Tibial artery (tissue), 4 donors: ENCODE data around the gene RPS5.

Source experiments
- DNase-seq, 2 donors: peaks; one replicate each; pipeline ENCODE4 v3.0.0-alpha.2; 2019
- H3K27ac ChIP-seq, 2 donors: fragments of 200-600 bp; sonication (generic) in 1 of 2; 1 replicate in 1 of 2; 2 replicates in 1 of 2; pipeline ENCODE4 v1.5.1; 2018 to 2019; ENCODE audit warnings: mild to moderate bottlenecking in 1 of 2
- H3K27me3 ChIP-seq, 2 donors: fragments of 200-600 bp; sonication (generic) in 1 of 2; one replicate each; pipeline versions ENCODE4 v1.5.1 to v1.6.0; 2016 to 2019
- H3K36me3 ChIP-seq, 3 donors: fragments of 200-600 bp; sonication (generic) in 2 of 3; one replicate each; pipeline ENCODE4 v1.5.1; 2016 to 2019; ENCODE audit warnings: mild to moderate bottlenecking in 2 of 3
- H3K4me1 ChIP-seq, 4 donors: fragments of 200-600 bp; sonication (generic) in 2 of 4; 1 replicate in 3 of 4; 2 replicates in 1 of 4; pipeline ENCODE4 v1.5.1; 2016 to 2019
- H3K4me3 ChIP-seq, 2 donors: fragments of 200-600 bp; sonication (generic) in 1 of 2; 1 replicate in 1 of 2; 2 replicates in 1 of 2; pipeline ENCODE4 v1.5.1; 2018 to 2019; ENCODE audit warnings: mild to moderate bottlenecking in 2 of 2
- H3K9me3 ChIP-seq, 3 donors: fragments of 200-600 bp; sonication (generic) in 1 of 3; one replicate each; pipeline ENCODE4 v1.5.1; 2016 to 2019
- CTCF ChIP-seq, 2 experiments: fragments of 200-600 bp in 1 of 2; fragments of 450-650 bp in 1 of 2; IDR thresholded peaks; one replicate each; pipeline ENCODE4 v1.5.1; 2017 to 2019; ENCODE audit warnings: antibody characterized with exemption in 2 of 2, mild to moderate bottlenecking in 1 of 2, moderate library complexity in 1 of 2
- intact Hi-C: fragments of 100-400 bp; cut with DNase I; formaldehyde crosslinking; loops from one replicate; pipeline ENCODE4 v1.15.0; 2023; ENCODE audit warnings: low total_unique reads

Gene RPS5

GRCh38 chr19:58364146-58364545, 22.9 kb upstream of the RPS5 start:
- H3K27ac ChIP-seq, result no peak overlapping the region
- peaks cover 0 to 19% (median 0%) of the 10 kb centered on the region in 3 donors for H3K36me3 ChIP-seq
- peaks cover 0 to 11% (median 3%) of the 10 kb centered on the region in 4 donors for H3K4me1 ChIP-seq
- no peaks in the 10 kb centered on the region for H3K9me3 ChIP-seq
- no peak overlapping the region for H3K4me3 ChIP-seq
- TF ChIP-seq CTCF (IDR thresholded peaks at IDR 0.05), result no peak
- H3K27me3 ChIP-seq, result peaks cover 0 to 14% of the 10 kb centered on the region in 2 donors
- DNase-seq, result no peak
- intact Hi-C loops, result no loop called here

GRCh38 chr19:58366585-58367430, 20.3 kb upstream of the RPS5 start:
- Histone ChIP-seq H3K27me3 (peaks cover 0 to 10% of the 10 kb centered on the region in 2 donors), H3K4me3 (no peak overlapping the region), H3K36me3 (peaks cover 0 to 28% (median 0%) of the 10 kb centered on the region in 3 donors), H3K9me3 (no peaks in the 10 kb centered on the region), H3K4me1 (peaks cover 0 to 7% (median under 1%) of the 10 kb centered on the region in 4 donors), H3K27ac (no peak overlapping the region)
- intact Hi-C loops, result no loop called here
- no peak for DNase-seq
- TF ChIP-seq CTCF (IDR thresholded peaks at IDR 0.05), result no peak

GRCh38 chr19:58367698-58368454, 19.2 kb upstream of the RPS5 start:
- TF ChIP-seq CTCF (IDR thresholded peaks at IDR 0.05), result no peak
- Histone ChIP-seq H3K4me3 (no peak overlapping the region), H3K36me3 (peaks cover 0 to 28% (median 0%) of the 10 kb centered on the region in 3 donors), H3K27me3 (peaks cover 0 to 10% of the 10 kb centered on the region in 2 donors), H3K27ac (no peak overlapping the region), H3K4me1 (peaks cover 0 to 4% (median 0%) of the 10 kb centered on the region in 4 donors), H3K9me3 (no peaks in the 10 kb centered on the region)
- intact Hi-C loops, result no loop called here
- no peak for DNase-seq

GRCh38 chr19:58368561-58369360, 18.3 kb upstream of the RPS5 start:
- TF ChIP-seq CTCF (IDR thresholded peaks at IDR 0.05), result no peak
- intact Hi-C loops, result no loop called here
- DNase-seq, result no peak

More at GRCh38 chr19:58368561-58369360, 18.3 kb upstream of the RPS5 start:
- no peaks in the 10 kb centered on the region for H3K9me3 ChIP-seq
- H3K4me3 ChIP-seq, result no peak overlapping the region
- H3K36me3 ChIP-seq, result peaks cover 0 to 28% (median 0%) of the 10 kb centered on the region in 3 donors
- no peaks in the 10 kb centered on the region for H3K4me1 ChIP-seq
- H3K27ac ChIP-seq, result no peak overlapping the region
- H3K27me3 ChIP-seq, result peaks cover 0 to 10% of the 10 kb centered on the region in 2 donors
